Right lobe of liver (tissue), 6 donors: Measurements from ENCODE around the gene PIK3CD. TPM values are rescaled to one million over a fixed set of nuclear protein-coding genes. Genes with fewer than 3 reads are reported as not detected.

Experiments
- ATAC-seq, 4 donors: fragments of 200-7000 bp; cut with Tn5 transposase; one replicate each; pipeline ENCODE4 v1.9.1; 2020; ENCODE audit warnings: mild to moderate bottlenecking in 4 of 4, moderate library complexity in 4 of 4
- DNase-seq, 3 donors: peaks; one replicate each; pipeline ENCODE4 v3.0.0-alpha.2; 2020
- H3K27ac ChIP-seq, 3 donors: fragments of 200-600 bp; one replicate each; pipeline ENCODE4 v1.8.0; 2022
- H3K27me3 ChIP-seq, 2 donors: fragments of 200-600 bp; one replicate each; pipeline ENCODE4 v1.8.0; 2022
- H3K36me3 ChIP-seq, 4 donors: fragments of 200-600 bp; sonication (generic) in 1 of 4; one replicate each; pipeline versions ENCODE4 v1.5.1 to v1.8.0; 2017 to 2022; ENCODE audit warnings: control low read depth in 1 of 4
- H3K4me1 ChIP-seq, 4 donors: fragments of 200-600 bp; sonication (generic) in 1 of 4; one replicate each; pipeline versions ENCODE4 v1.5.1 to v1.8.0; 2017 to 2022; ENCODE audit warnings: control low read depth in 1 of 4
- H3K4me3 ChIP-seq, 3 donors: fragments of 200-600 bp; one replicate each; pipeline ENCODE4 v1.8.0; 2022
- H3K9me3 ChIP-seq, 4 donors: fragments of 200-600 bp; sonication (generic) in 1 of 4; one replicate each; pipeline versions ENCODE4 v1.5.1 to v1.8.0; 2017 to 2022; ENCODE audit warnings: control low read depth in 1 of 4
- CTCF ChIP-seq, 4 donors: fragments of 200-600 bp in 3 of 4; fragments of 450-650 bp in 1 of 4; IDR thresholded peaks; one replicate each; pipeline versions ENCODE4 v1.5.1 to v1.8.0; 2016 to 2022; ENCODE audit warnings: antibody characterized with exemption in 4 of 4, mild to moderate bottlenecking in 2 of 4
- POLR2A ChIP-seq: fragments of 450-650 bp; IDR thresholded peaks from one replicate; pipeline ENCODE4 v1.6.1; 2017; ENCODE audit warnings: antibody characterized with exemption, mild to moderate bottlenecking
- WGBS: methylation state at CpG from one replicate; pipeline ENCODE4 v1.1.6; 2018; ENCODE audit warnings: low coverage, low lambda C conversion rate; ENCODE audit not compliant: insufficient coverage; ENCODE audit errors: missing lambda C conversion rate; 5-methylcytosine and 5-hydroxymethylcytosine counted together
- intact Hi-C, 2 donors: fragments of 100-400 bp; cut with DNase I; formaldehyde crosslinking; loops; one replicate each; pipeline versions ENCODE4 v1.11.2 to v1.14.1; 2022
- total RNA-seq, 6 experiments: library from RNA; depleted of rRNA in 2 of 6; stranded (reverse); fragments of >200 nt in 2 of 6; fragmentation: NEBNext Ultra II Directional in 3 of 6; extraction: Animal tissue kit (Norgen Biotek cat#: 25700) in 3 of 6; gene quantifications; one replicate each; pipeline versions ENCODE4 v1.1.0 to v1.2.4, GENCODE V29; 2016 to 2023
- donor health status: DM: no; HTN: yes; CAD: no.
- donor health status: DM: no; HTN: no; CAD: no.
- donor health status: DM: no; HTN: no; CAD: no.
- donor health status: DM: no; HTN: yes; CAD: no.
- donor health status: DM: no; HTN: yes; CAD: no.

The PIK3CD gene
- total RNA-seq, 6 experiments from 2014 or later: 1.4 to 5.8 (median 2.6) TPM

GRCh38 chr1:9753121-9753531 is 101.6 kb downstream of the PIK3CD start:
- intact Hi-C loops: no loop called here
- H3K27ac ChIP-seq: no peak overlapping the region
- H3K27me3 ChIP-seq: no peaks in the 10 kb centered on the region
- DNase-seq: no peak
- WGBS: 78% methylated on average over 6 of the region's 12 CpGs
- no peaks in the 10 kb centered on the region for H3K4me1 ChIP-seq
- H3K4me3 ChIP-seq: no peak overlapping the region
- H3K36me3 ChIP-seq: peaks cover 0 to 2% (median 0%) of the 10 kb centered on the region in 4 donors
- H3K9me3 ChIP-seq: no peaks in the 10 kb centered on the region
- ATAC-seq: no peak
- TF ChIP-seq POLR2A (no peak), CTCF (IDR thresholded peaks at IDR 0.05) (no peak)

- Histone ChIP-seq H3K36me3 (peaks cover 0 to 2% (median 0%) of the 10 kb centered on the region in 4 donors), H3K27me3 (no peaks in the 10 kb centered on the region), H3K4me3 (no peak overlapping the region), H3K9me3 (no peaks in the 10 kb centered on the region), H3K27ac (no peak overlapping the region), H3K4me1 (peaks cover 0 to 14% (median 6%) of the 10 kb centered on the region in 4 donors)
- WGBS: 50% methylated on average over 10 of the region's 10 CpGs
- DNase-seq (no peak), ATAC-seq (no peak)
- TF ChIP-seq CTCF (IDR thresholded peaks at IDR 0.05) (no peak), POLR2A (no peak)
- intact Hi-C loops: no loop called here
Observed at GRCh38 chr1:9755441-9755995, 104.0 kb downstream of the PIK3CD start.

- H3K27me3 ChIP-seq: no peaks in the 10 kb centered on the region
- no peak overlapping the region for H3K27ac ChIP-seq
- peaks cover 0 to 14% (median 6%) of the 10 kb centered on the region in 4 donors for H3K4me1 ChIP-seq
- DNase-seq (no peak), ATAC-seq (no peak)
- no peaks in the 10 kb centered on the region for H3K9me3 ChIP-seq
- 87% methylated on average over 9 of the region's 10 CpGs for WGBS
- H3K36me3 ChIP-seq: peaks cover 0 to 2% (median 0%) of the 10 kb centered on the region in 4 donors
- TF ChIP-seq POLR2A (no peak), CTCF (IDR thresholded peaks at IDR 0.05) (no peak)
- no peak overlapping the region for H3K4me3 ChIP-seq
- intact Hi-C loops: no loop called here
Observed at GRCh38 chr1:9758559-9759121, 107.1 kb downstream of the PIK3CD start.

- Histone ChIP-seq H3K27me3 (no peaks in the 10 kb centered on the region), H3K4me3 (no peak overlapping the region), H3K27ac (no peak overlapping the region), H3K36me3 (no peaks in the 10 kb centered on the region), H3K9me3 (no peaks in the 10 kb centered on the region), H3K4me1 (peaks cover 0 to 14% (median 6%) of the 10 kb centered on the region in 4 donors)
- WGBS: 50% methylated on average over 1 of the region's 2 CpGs
- DNase-seq: no peak
- TF ChIP-seq CTCF (IDR thresholded peaks at IDR 0.05) (no peak), POLR2A (no peak)
- intact Hi-C loops: no loop called here
- peak; percentile 84 to 95 (median 87) for ATAC-seq
Observed at GRCh38 chr1:9759939-9760338, 108.4 kb downstream of the PIK3CD start.
